ENCODE measurements around the gene PRKCA. TPM values are rescaled to one million over a fixed set of nuclear protein-coding genes. Genes with fewer than 3 reads are reported as not detected.

PRKCA gene
- total RNA-seq, 4 donors from 2014 or later, result 9.0 to 76.1 (median 15.1) TPM

DNA sequence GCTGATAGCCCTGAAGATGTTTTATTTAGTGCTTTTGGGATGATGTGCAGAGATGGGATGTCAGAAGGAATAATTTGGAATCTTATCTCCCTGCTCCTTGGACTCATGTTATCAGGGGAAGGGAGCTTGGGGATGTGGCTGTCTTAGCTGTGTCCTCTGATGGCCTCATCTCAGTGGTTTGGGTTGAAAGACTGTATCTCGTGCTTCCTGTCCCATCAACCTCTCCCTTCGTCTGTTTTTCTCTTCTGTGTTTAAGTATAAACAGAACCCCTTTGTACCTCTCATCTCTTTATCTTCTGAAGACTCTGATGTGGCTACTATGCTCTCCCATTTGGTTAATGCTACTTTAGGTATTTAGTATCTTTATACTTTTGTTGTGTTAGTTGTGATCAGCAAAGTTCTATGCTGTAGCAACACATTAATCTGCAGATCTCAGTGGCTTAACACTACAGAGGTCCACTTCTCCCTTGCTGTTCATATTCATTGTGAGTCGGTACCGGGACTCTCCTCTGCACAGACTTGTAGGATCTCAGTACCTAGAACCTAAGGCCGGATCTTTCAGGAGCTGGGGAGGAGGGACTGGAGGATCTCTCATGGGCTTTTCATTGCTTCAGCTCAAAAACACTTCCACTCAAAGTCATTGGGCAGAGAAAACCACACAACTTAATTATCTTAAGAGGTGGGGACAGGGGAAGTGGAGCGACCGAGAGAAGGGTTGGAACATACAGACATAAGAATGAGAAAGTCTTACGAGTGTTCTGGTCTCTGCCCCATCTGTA, 28.8 kb downstream of the PRKCA start:
- Histone ChIP-seq H3K9me3 (no peaks in the 10 kb centered on the region), H3K4me3 (no peak overlapping the region), H3K27me3 (no peaks in the 10 kb centered on the region), H3K27ac (peak overlapping the region; percentile 43 to 64), H3K4me1 (no peaks in the 10 kb centered on the region), H3K36me3 (no peaks in the 10 kb centered on the region)
- intact Hi-C loops (cut with DNase I; ENCODE audit: low total_unique reads), result no loop called here
- TF ChIP-seq POLR2A (IDR thresholded peaks at IDR 0.05), result no peak
- TF ChIP-seq, protein P1, sequence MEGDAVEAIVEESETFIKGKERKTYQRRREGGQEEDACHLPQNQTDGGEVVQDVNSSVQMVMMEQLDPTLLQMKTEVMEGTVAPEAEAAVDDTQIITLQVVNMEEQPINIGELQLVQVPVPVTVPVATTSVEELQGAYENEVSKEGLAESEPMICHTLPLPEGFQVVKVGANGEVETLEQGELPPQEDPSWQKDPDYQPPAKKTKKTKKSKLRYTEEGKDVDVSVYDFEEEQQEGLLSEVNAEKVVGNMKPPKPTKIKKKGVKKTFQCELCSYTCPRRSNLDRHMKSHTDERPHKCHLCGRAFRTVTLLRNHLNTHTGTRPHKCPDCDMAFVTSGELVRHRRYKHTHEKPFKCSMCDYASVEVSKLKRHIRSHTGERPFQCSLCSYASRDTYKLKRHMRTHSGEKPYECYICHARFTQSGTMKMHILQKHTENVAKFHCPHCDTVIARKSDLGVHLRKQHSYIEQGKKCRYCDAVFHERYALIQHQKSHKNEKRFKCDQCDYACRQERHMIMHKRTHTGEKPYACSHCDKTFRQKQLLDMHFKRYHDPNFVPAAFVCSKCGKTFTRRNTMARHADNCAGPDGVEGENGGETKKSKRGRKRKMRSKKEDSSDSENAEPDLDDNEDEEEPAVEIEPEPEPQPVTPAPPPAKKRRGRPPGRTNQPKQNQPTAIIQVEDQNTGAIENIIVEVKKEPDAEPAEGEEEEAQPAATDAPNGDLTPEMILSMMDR (IDR thresholded peaks at IDR 0.05), result no peak
- no peak for DNase-seq

DNA sequence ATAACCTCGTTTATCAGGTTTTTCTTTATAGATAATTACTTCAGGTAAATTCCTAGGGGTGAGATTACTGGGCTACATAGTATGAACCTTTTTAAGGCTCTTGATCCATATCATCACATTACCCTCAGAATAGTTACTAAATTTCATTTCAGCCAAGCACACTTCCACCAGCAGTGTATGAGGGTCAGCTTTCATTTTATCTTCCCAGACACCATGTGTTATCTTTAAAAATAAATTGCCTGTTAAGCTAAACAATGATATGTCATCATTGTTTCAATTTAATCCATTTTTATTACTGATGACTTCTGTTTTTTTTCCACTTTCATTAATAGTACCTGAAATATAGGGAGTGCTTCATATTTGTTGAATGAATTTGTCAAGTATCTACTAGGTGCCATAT, 33.4 kb downstream of the PRKCA start:
- Histone ChIP-seq H3K4me1 (no peaks in the 10 kb centered on the region), H3K27ac (no peak overlapping the region), H3K4me3 (no peak overlapping the region), H3K9me3 (no peaks in the 10 kb centered on the region), H3K27me3 (no peaks in the 10 kb centered on the region), H3K36me3 (no peaks in the 10 kb centered on the region)
- TF ChIP-seq, protein P1 (IDR thresholded peaks at IDR 0.05), result no peak
- no peak for TF ChIP-seq POLR2A (IDR thresholded peaks at IDR 0.05)
- intact Hi-C loops (cut with DNase I; ENCODE audit: low total_unique reads), result no loop called here
- no peak for DNase-seq

DNA sequence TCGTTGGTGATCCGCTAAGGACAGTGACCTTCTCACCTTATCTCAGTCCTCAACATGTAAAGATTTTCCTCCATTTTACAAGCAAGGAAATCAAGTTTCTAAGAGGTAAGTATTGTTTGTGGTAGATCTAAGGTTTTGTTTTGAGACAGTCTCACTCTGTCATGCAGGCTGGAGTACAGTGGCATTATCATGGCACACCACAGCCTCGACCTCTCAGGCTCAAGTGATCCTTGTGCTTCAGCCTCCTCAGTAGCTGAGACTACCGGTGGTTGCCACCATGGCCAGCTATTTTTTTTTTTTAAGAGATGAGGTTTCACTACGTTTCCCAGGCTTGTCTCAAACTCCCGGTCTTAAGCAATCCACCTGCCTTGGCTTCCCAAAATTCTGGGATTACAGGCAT, 34.9 kb downstream of the PRKCA start:
- Histone ChIP-seq H3K27ac (no peak overlapping the region), H3K9me3 (no peaks in the 10 kb centered on the region), H3K36me3 (no peaks in the 10 kb centered on the region), H3K4me3 (no peak overlapping the region), H3K27me3 (no peaks in the 10 kb centered on the region), H3K4me1 (no peaks in the 10 kb centered on the region)
- intact Hi-C loops (cut with DNase I; ENCODE audit: low total_unique reads), result no loop called here
- TF ChIP-seq POLR2A (IDR thresholded peaks at IDR 0.05), result no peak
- TF ChIP-seq, protein P1 (IDR thresholded peaks at IDR 0.05), result no peak
- no peak for DNase-seq

DNA sequence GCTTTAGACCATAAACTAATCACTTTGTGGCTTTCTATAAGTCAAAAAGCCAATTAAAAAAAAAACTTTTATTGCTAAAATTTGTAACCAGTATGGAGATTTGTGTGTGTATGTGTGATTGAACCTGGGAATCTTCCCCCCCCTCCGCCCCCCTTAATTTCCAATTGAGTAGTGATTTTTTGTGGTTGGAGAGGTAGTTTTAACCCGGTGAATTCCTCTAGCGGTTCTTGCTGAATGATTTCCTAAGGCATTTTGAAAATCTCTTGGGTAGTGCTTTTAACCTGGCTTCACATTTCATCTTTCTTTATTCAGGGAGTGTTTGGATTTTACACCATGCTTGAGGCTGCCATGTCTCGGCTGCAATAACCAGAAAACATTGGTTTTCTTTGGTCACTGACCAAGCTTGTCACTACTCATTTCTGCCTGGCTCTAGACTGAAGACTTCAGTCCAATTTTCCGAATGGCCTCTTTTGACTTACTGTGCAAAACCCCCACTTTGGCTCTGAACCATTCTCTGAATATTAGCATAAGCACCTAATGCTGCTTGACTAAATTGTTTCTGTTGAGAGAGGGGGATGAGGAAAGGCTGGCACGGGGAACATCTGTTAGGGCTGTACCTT, 35.6 kb downstream of the PRKCA start:
- no peak for TF ChIP-seq POLR2A (IDR thresholded peaks at IDR 0.05)
- TF ChIP-seq, protein P1 (IDR thresholded peaks at IDR 0.05), result no peak
- intact Hi-C loops (cut with DNase I; ENCODE audit: low total_unique reads), result no loop called here

DNA sequence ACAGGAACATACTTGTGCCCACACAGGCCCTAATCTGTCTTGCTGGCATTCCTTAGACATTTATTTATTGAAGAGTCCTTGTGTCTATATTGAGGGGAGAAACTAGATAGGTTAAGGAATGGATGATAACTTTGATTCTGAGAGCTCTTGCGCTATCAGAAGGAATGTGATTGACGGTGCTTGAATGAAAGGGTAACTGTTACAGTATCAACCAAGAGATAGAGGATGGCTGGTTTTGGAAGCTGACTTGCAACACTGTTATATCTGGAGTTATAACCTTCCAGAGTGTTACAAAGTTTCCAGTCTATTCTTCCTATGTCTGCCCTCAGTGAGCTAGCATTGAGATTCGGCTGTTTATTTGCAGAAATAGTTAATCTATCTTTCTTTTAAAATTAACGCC, 36.5 kb downstream of the PRKCA start:
- Histone ChIP-seq H3K36me3 (no peaks in the 10 kb centered on the region), H3K4me1 (no peaks in the 10 kb centered on the region), H3K4me3 (no peak overlapping the region), H3K27ac (no peak overlapping the region), H3K9me3 (no peaks in the 10 kb centered on the region), H3K27me3 (no peaks in the 10 kb centered on the region)
- TF ChIP-seq, protein P1 (IDR thresholded peaks at IDR 0.05), result no peak
- TF ChIP-seq POLR2A (IDR thresholded peaks at IDR 0.05), result no peak
- no peak for DNase-seq
- intact Hi-C loops (cut with DNase I; ENCODE audit: low total_unique reads), result no loop called here

More for the DNA sequence above, 35.6 kb downstream of the PRKCA start:
- Histone ChIP-seq H3K27ac (no peak overlapping the region), H3K27me3 (no peaks in the 10 kb centered on the region), H3K4me1 (no peaks in the 10 kb centered on the region), H3K9me3 (no peaks in the 10 kb centered on the region), H3K36me3 (no peaks in the 10 kb centered on the region), H3K4me3 (no peak overlapping the region)
- no peak for DNase-seq

Measured in uterus (tissue), 4 donors.